ENCODE data around the gene VRK1. TPM values are rescaled to one million over a fixed set of nuclear protein-coding genes. Genes with fewer than 3 reads are reported as not detected.

Gene VRK1
- total and polyA plus RNA-seq, 10 of the 15 experiments (the other 5 are each of a cell fraction or from before 2014, with no cell fraction given): 50.9 to 137 (median 84.7) TPM

GRCh38 chr14:96916751-96917150 lies 119.6 kb downstream of the VRK1 start:
- Histone ChIP-seq H3K79me2 (ENCODE audit: control insufficient read depth, insufficient read depth, low read length) (no peaks in the 10 kb centered on the region), H3K36me3 (ENCODE audit: control insufficient read depth in 2 of 2, insufficient read depth in 2 of 2, low read length in 1 of 2) (no peaks in the 10 kb centered on the region; a peak in 1 of 4 replicates), H3K4me1 (ENCODE audit: control insufficient read depth, insufficient read depth, low read length) (no peaks in the 10 kb centered on the region), H3K9ac (ENCODE audit: control insufficient read depth, insufficient read depth, low read length) (no peak overlapping the region), H3K9me3 (replicated peaks; ENCODE audit: control insufficient read depth, insufficient read depth, low read length) (no peaks in the 10 kb centered on the region; the same call in 2 of the 3 replicates), H3K27me3 (replicated peaks in 1 of 2; ENCODE audit: control insufficient read depth in 2 of 2, insufficient read depth in 2 of 2, low read length in 1 of 2) (no peaks in the 10 kb centered on the region), H4K20me1 (ENCODE audit: control insufficient read depth, insufficient read depth) (no peaks in the 10 kb centered on the region), H2AFZ (ENCODE audit: control insufficient read depth, low read depth, low read length) (no peak overlapping the region), H3K27ac (ENCODE audit: control insufficient read depth, insufficient read depth) (no peak overlapping the region), H3K4me3 (no peak overlapping the region), H3K4me2 (ENCODE audit: control insufficient read depth, insufficient read depth) (no peak overlapping the region)
- TF ChIP-seq SP1 (IDR thresholded peaks at IDR 0.05; ENCODE audit: low read depth, low read length) (no peak), NR2C1 (IDR thresholded peaks at IDR 0.05) (no peak), ESRRA (IDR thresholded peaks at IDR 0.05; ENCODE audit: low read length) (no peak)
- POLR2A ChIA-PET: no interaction called here
- ATAC-seq: no peak
- no peak for DNase-seq (ENCODE audit: low read depth, low spot score)
- WGBS (ENCODE audit: insufficient coverage, insufficient replicate concordance, low lambda C conversion rate, missing lambda C conversion rate): 94% methylated on average over 1 of the region's 1 CpG
- CTCF ChIA-PET: no interaction called here
- RAD21 ChIA-PET (ENCODE audit: unreplicated experiment): no interaction called here
- SMC1A ChIA-PET (ENCODE audit: uncharacterized antibody, unreplicated experiment): no interaction called here
- no TSS peak for BruUV-seq (replicated peaks)
- no peak for FAIRE-seq
- intact Hi-C loops (cut with micrococcal nuclease; ENCODE audit: unreplicated experiment): no loop called here
- in situ Hi-C loops (cut with MboI): no loop called here

- intact Hi-C loops (cut with micrococcal nuclease; ENCODE audit: unreplicated experiment): no loop called here
- Histone ChIP-seq H3K9ac (ENCODE audit: control insufficient read depth, insufficient read depth, low read length) (no peak overlapping the region), H3K36me3 (ENCODE audit: control insufficient read depth in 2 of 2, insufficient read depth in 2 of 2, low read length in 1 of 2) (no peaks in the 10 kb centered on the region; a peak in 1 of 4 replicates), H3K4me2 (ENCODE audit: control insufficient read depth, insufficient read depth) (no peak overlapping the region), H2AFZ (ENCODE audit: control insufficient read depth, low read depth, low read length) (no peak overlapping the region), H3K27me3 (replicated peaks in 1 of 2; ENCODE audit: control insufficient read depth in 2 of 2, insufficient read depth in 2 of 2, low read length in 1 of 2) (no peaks in the 10 kb centered on the region), H3K27ac (ENCODE audit: control insufficient read depth, insufficient read depth) (no peak overlapping the region), H3K4me1 (ENCODE audit: control insufficient read depth, insufficient read depth, low read length) (no peaks in the 10 kb centered on the region), H3K79me2 (ENCODE audit: control insufficient read depth, insufficient read depth, low read length) (no peaks in the 10 kb centered on the region), H3K4me3 (no peak overlapping the region), H3K9me3 (replicated peaks; ENCODE audit: control insufficient read depth, insufficient read depth, low read length) (no peaks in the 10 kb centered on the region; the same call in 2 of the 3 replicates), H4K20me1 (ENCODE audit: control insufficient read depth, insufficient read depth) (no peaks in the 10 kb centered on the region)
- ChIA-PET SMC1A (ENCODE audit: uncharacterized antibody, unreplicated experiment) (no interaction called here), POLR2A (no interaction called here), RAD21 (ENCODE audit: unreplicated experiment) (no interaction called here), CTCF (no interaction called here)
- DNase-seq (ENCODE audit: low read depth, low spot score) (no peak), FAIRE-seq (no peak), ATAC-seq (no peak)
- WGBS (ENCODE audit: insufficient coverage, insufficient replicate concordance, low lambda C conversion rate, missing lambda C conversion rate): 61% methylated on average over 7 of the region's 7 CpGs
- TF ChIP-seq HDAC2 (IDR thresholded peaks at IDR 0.05) (no peak), POLR2A (IDR thresholded peaks at IDR 0.05; ENCODE audit: low read depth, low read length) (no peak)
- TF ChIP-seq, protein P1, sequence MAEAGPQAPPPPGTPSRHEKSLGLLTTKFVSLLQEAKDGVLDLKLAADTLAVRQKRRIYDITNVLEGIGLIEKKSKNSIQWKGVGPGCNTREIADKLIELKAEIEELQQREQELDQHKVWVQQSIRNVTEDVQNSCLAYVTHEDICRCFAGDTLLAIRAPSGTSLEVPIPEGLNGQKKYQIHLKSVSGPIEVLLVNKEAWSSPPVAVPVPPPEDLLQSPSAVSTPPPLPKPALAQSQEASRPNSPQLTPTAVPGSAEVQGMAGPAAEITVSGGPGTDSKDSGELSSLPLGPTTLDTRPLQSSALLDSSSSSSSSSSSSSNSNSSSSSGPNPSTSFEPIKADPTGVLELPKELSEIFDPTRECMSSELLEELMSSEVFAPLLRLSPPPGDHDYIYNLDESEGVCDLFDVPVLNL (IDR thresholded peaks at IDR 0.05; ENCODE audit: low read depth, low read length): no peak
- TF ChIP-seq, protein P2, sequence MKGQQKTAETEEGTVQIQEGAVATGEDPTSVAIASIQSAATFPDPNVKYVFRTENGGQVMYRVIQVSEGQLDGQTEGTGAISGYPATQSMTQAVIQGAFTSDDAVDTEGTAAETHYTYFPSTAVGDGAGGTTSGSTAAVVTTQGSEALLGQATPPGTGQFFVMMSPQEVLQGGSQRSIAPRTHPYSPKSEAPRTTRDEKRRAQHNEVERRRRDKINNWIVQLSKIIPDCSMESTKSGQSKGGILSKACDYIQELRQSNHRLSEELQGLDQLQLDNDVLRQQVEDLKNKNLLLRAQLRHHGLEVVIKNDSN (IDR thresholded peaks at IDR 0.05; ENCODE audit: borderline replicate concordance, extremely low read length, insufficient read depth, low read depth, low read length): no peak
- TF ChIP-seq, protein P3, sequence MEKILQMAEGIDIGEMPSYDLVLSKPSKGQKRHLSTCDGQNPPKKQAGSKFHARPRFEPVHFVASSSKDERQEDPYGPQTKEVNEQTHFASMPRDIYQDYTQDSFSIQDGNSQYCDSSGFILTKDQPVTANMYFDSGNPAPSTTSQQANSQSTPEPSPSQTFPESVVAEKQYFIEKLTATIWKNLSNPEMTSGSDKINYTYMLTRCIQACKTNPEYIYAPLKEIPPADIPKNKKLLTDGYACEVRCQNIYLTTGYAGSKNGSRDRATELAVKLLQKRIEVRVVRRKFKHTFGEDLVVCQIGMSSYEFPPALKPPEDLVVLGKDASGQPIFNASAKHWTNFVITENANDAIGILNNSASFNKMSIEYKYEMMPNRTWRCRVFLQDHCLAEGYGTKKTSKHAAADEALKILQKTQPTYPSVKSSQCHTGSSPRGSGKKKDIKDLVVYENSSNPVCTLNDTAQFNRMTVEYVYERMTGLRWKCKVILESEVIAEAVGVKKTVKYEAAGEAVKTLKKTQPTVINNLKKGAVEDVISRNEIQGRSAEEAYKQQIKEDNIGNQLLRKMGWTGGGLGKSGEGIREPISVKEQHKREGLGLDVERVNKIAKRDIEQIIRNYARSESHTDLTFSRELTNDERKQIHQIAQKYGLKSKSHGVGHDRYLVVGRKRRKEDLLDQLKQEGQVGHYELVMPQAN (conservative IDR thresholded peaks at IDR 0.05): no peak
- BruUV-seq (replicated peaks): no TSS peak
- in situ Hi-C loops (cut with MboI): no loop called here
Observed at GRCh38 chr14:96917442-96917963, 120.3 kb downstream of the VRK1 start.

All from GM12878 (cell line).